Gastroesophageal sphincter (tissue), 4 donors: Measurements from ENCODE around the gene THADA. TPM values are rescaled to one million over a fixed set of nuclear protein-coding genes. Genes with fewer than 3 reads are reported as not detected.
A peak's percentile ranks its signal among the peaks of the same experiment; 100 is the strongest.

Source experiments
- ATAC-seq: fragments of 150-250 bp; one replicate; pipeline ENCODE4 v1.9.1; 2016; ENCODE audit warnings: mild to moderate bottlenecking, moderate library complexity
- H3K27ac ChIP-seq, 4 donors: fragments of 200-600 bp; sonication (generic) in 3 of 4; 1 replicate in 3 of 4; 2 replicates in 1 of 4; pipeline ENCODE4 v1.5.1; 2016 to 2019
- H3K27me3 ChIP-seq: fragments of 200-600 bp; sonication (generic); one replicate; pipeline ENCODE4 v1.5.1; 2019
- H3K36me3 ChIP-seq, 2 donors: fragments of 200-600 bp; sonication (generic); one replicate each; pipeline ENCODE4 v1.5.1; 2019; ENCODE audit warnings: control low read depth in 1 of 2
- H3K4me1 ChIP-seq, 3 donors: fragments of 200-600 bp; sonication (generic); 1 replicate in 2 of 3; 2 replicates in 1 of 3; pipeline ENCODE4 v1.5.1; 2016 to 2019; ENCODE audit warnings: control low read depth in 2 of 3
- H3K4me3 ChIP-seq, 2 donors: fragments of 200-600 bp; sonication (generic); one replicate each; pipeline ENCODE4 v1.5.1; 2019; ENCODE audit warnings: mild to moderate bottlenecking in 1 of 2, moderate library complexity in 1 of 2
- H3K9me3 ChIP-seq, 3 donors: fragments of 200-600 bp; sonication (generic); one replicate each; pipeline ENCODE4 v1.5.1; 2017 to 2019; ENCODE audit warnings: control low read depth in 2 of 3
- EP300 ChIP-seq: sonication (generic); formaldehyde crosslinking; IDR thresholded peaks from one replicate; pipeline ENCODE4 v1.6.1; 2017; ENCODE audit warnings: antibody characterized with exemption, mild to moderate bottlenecking
- POLR2A ChIP-seq, 2 donors: fragments of 450-650 bp; IDR thresholded peaks; one replicate each; pipeline ENCODE4 v1.6.1; 2017; ENCODE audit warnings: antibody characterized with exemption in 2 of 2, mild to moderate bottlenecking in 2 of 2, moderate library complexity in 1 of 2
- POLR2AphosphoS5 ChIP-seq: sonication (generic); formaldehyde crosslinking; IDR thresholded peaks from one replicate; pipeline ENCODE4 v1.6.1; 2017; ENCODE audit warnings: antibody characterized with exemption
- WGBS, 2 donors: methylation state at CpG; one replicate each; pipeline ENCODE4 v1.1.5; 2018; ENCODE audit warnings: low coverage in 1 of 2; 5-methylcytosine and 5-hydroxymethylcytosine counted together
- total RNA-seq, 4 donors: library from RNA; depleted of rRNA; stranded (reverse); fragments of >200 nt; gene quantifications; one replicate each; pipeline ENCODE4 v1.1.0, GENCODE V29; 2016
- TF ChIP-seq, protein P1 (sequence below), 4 experiments: fragments of 200-600 bp in 2 of 4; fragments of 450-650 bp in 2 of 4; sonication (generic) in 1 of 4; IDR thresholded peaks; one replicate each; pipeline ENCODE4 v1.5.1; 2017 to 2019; ENCODE audit warnings: antibody characterized with exemption in 4 of 4, mild to moderate bottlenecking in 2 of 4, moderate library complexity in 2 of 4

Gene THADA
- total RNA-seq, 4 donors from 2014 or later, result 19.7 to 34.4 (median 22.3) TPM

DNA sequence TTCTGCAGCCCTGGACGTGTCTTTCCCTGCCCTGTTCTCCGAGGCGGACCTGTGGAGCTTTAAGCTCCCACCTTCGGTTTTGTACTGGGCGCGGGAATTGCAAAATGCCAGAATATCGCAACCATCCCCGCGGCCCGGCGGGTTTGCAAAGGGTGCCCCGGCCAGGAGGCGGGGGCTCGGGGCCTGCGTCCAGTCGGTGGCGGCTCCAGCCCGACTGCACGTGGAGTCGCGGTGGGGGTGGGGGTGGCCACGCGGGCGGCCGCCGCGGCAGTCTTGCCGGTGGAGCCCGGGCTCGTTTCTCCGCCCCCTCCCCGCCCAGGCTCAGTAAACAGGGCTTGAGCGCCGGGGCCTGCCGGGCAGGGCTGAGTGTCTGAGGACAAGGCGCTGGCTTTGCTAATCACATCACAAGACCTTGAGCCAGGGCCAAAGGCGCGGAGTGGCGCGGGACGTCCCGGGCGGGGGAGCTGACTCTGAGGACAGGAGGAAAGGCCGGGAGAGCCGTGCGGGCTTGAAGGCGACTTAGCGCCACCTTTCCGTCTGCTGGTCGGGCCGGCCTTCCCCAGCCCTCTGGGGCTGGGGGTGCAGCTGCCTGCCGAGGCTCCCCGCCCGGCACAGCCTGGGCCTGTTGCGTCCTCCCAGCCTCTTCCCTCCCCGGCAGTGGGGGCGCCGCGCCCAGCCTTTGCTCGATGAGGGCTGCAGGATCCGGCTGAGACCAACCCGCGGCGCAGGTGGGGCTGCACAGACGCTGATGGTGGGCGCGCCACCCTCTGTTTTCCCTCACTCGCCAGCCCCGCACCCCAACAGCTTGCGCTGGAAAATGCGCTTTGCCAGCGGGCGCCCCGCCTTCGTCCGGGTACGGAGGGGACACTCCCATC lies 368.6 kb downstream of the THADA start:
- H3K27ac ChIP-seq, result peak overlapping the region; percentile 81 to 99 (median 98)
- H3K9me3 ChIP-seq, result no peaks in the 10 kb centered on the region
- peak overlapping the region; percentile 73 to 90 for H3K4me3 ChIP-seq
- H3K27me3 ChIP-seq, result no peaks in the 10 kb centered on the region
- peak; percentile 74 for ATAC-seq
- H3K4me1 ChIP-seq, result peaks cover 5 to 50% (median 17%) of the 10 kb centered on the region in 3 donors
- WGBS, 2 donors, result no CpG with 5 or more reads among the region's 77 CpGs
- TF ChIP-seq, protein P1, sequence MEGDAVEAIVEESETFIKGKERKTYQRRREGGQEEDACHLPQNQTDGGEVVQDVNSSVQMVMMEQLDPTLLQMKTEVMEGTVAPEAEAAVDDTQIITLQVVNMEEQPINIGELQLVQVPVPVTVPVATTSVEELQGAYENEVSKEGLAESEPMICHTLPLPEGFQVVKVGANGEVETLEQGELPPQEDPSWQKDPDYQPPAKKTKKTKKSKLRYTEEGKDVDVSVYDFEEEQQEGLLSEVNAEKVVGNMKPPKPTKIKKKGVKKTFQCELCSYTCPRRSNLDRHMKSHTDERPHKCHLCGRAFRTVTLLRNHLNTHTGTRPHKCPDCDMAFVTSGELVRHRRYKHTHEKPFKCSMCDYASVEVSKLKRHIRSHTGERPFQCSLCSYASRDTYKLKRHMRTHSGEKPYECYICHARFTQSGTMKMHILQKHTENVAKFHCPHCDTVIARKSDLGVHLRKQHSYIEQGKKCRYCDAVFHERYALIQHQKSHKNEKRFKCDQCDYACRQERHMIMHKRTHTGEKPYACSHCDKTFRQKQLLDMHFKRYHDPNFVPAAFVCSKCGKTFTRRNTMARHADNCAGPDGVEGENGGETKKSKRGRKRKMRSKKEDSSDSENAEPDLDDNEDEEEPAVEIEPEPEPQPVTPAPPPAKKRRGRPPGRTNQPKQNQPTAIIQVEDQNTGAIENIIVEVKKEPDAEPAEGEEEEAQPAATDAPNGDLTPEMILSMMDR (IDR thresholded peaks at IDR 0.05), result peak in 3 of 4 experiments; percentile 50 to 68 (median 51)
- peak; percentile 95 for TF ChIP-seq POLR2AphosphoS5
- peak; percentile 68 to 71 for TF ChIP-seq POLR2A (IDR thresholded peaks at IDR 0.05)
- TF ChIP-seq EP300, result no peak
- peaks cover 0 to 53% of the 10 kb centered on the region in 2 donors for H3K36me3 ChIP-seq

DNA sequence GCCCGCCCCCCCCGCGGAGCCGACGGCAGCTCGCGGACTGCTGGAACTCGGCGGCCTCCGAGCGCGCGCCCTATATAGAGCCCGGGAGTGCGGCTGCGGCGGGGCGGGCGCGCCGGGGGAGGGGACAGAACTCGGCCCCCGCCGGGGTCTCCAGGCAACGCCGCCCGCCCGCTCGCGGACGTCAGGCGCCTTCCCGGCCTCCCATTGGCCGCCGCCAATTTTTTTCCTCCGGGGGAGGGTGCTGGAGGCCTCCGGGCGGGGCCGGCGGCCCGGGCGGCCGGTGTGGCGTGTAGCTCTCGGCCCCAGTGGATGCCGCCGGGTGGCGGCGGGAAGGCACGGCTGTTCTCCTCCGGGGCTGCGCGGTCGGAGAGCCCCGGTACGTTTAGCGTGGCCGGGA lies 369.3 kb downstream of the THADA start, which contains the start of gene ZFP36L2:
Gene ZFP36L2 (minus strand): TSS at position 49 of the 397 bp plus-strand sequence. CDS start 291 bp downstream, outside the sequence.
- Histone ChIP-seq H3K4me1 (peaks cover 5 to 56% (median 17%) of the 10 kb centered on the region in 3 donors), H3K36me3 (peaks cover 0 to 46% of the 10 kb centered on the region in 2 donors)
- ATAC-seq, result peak; percentile 83

DNA sequence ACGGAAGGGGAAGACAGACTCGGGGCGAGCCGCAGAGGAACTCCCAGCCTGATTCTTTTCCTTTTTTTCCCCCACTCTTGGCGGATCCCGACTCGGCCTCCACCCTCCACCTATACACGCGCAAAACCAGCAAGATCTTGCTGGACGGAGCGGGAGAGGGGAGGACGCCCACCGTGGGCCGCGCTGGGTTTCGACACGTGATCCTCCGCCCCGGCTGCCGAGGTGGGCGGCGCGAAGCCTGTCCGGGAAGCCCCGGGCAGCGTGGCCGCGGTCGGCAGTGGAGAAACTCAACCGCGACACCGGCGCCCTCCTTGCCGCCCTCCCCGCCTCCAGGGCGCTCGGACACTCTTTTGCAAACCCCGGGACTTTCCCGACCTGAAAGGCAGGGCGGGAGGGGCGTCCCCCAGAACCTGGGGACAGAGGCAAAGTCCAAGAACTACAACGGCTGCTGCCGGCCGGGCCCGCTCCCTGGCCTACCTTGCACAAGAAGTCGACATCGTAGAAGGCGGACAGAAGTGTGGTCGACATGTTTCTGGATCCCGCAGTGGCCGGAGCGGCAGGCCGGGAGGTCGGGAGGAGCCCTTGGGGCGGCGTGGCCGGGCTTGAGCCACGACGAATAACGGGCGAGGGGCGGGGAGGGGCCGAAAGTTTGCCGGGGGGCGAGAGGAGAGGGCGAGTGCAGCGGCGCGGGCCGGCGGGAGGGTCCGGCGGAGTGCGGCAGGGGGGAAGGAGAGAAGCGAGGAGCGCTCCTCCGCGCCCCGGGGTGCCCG lies 369.9 kb downstream of the THADA start:
- H3K27me3 ChIP-seq, result no peaks in the 10 kb centered on the region
- peaks cover 5 to 58% (median 21%) of the 10 kb centered on the region in 3 donors for H3K4me1 ChIP-seq
- ATAC-seq, result no peak
- no peaks in the 10 kb centered on the region for H3K9me3 ChIP-seq
- WGBS, 2 donors, result 0% methylated on average over 9 to 16 of the region's 80 CpGs
- H3K36me3 ChIP-seq, result peaks cover 0 to 41% of the 10 kb centered on the region in 2 donors
- peak overlapping the region; percentile 73 to 90 for H3K4me3 ChIP-seq
- peak overlapping the region; percentile 96 to 99 (median 98) for H3K27ac ChIP-seq
- no peak for TF ChIP-seq POLR2A (IDR thresholded peaks at IDR 0.05)
- TF ChIP-seq POLR2AphosphoS5, result peak; percentile 45
- TF ChIP-seq, protein P1 (IDR thresholded peaks at IDR 0.05), result no peak
- TF ChIP-seq EP300, result no peak

More for the DNA sequence above, 369.3 kb downstream of the THADA start, which contains the start of gene ZFP36L2:
- Histone ChIP-seq H3K4me3 (peak within 1 kb of the TSS; percentile 73 to 90), H3K9me3 (no peaks in the 10 kb centered on the region), H3K27me3 (no peaks in the 10 kb centered on the region), H3K27ac (peak within 1 kb of the TSS; percentile 96 to 99 (median 98))
- TF ChIP-seq POLR2A (IDR thresholded peaks at IDR 0.05) (peak; percentile 99 to 100), EP300 (no peak), POLR2AphosphoS5 (peak; percentile 94)
- TF ChIP-seq, protein P1 (IDR thresholded peaks at IDR 0.05), result peak in 1 of 4 experiments; percentile 39
- WGBS, 2 donors, result no CpG with 5 or more reads among the region's 58 CpGs

DNA sequence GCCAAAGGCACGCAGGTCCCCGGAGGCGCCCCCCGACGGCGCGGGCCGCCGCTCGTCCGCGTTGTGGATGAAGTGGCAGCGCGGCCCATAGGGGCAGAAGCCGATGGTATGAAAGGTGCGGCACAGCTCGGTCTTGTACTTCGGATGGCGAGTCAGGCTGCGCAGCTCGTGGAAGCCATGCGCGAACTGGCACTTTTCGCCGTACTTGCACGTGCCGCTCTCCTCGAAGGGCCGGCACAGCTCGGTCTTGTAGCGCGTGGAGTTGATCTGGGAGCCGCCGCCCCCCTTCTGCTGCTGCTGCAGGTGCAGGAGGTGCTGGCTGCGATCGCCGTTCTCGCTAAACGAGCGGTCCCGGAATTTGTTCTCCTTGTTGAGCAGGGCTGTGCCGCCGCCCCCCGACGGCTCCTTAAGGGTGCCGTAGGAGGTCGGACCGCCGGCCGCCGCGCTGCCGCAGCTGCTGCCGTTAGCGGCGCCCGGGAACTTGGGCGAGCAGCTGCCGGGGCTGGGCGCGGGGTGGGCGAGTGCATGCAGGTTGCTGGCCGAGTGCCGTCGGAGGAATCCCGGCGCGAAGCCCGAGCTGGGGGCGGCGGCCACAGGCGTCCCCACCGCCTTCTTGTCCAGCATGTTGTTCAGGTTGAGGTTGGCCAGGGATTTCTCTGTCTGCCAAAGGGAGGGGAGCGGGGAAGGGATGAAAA lies 370.6 kb downstream of the THADA start:
- ATAC-seq, result no peak
- Histone ChIP-seq H3K36me3 (peaks cover 0 to 33% of the 10 kb centered on the region in 2 donors), H3K4me3 (peak overlapping the region; percentile 73 to 90), H3K9me3 (no peaks in the 10 kb centered on the region), H3K4me1 (peaks cover 5 to 60% (median 29%) of the 10 kb centered on the region in 3 donors), H3K27me3 (no peaks in the 10 kb centered on the region), H3K27ac (peak overlapping the region; percentile 96 to 99 (median 98))
- TF ChIP-seq POLR2A (IDR thresholded peaks at IDR 0.05) (peak in 1 of 2 donors; percentile 0), EP300 (no peak), POLR2AphosphoS5 (peak; percentile 52)
- TF ChIP-seq, protein P1 (IDR thresholded peaks at IDR 0.05), result no peak
- WGBS, 2 donors, result 0% methylated on average over 1 to 7 of the region's 74 CpGs
